Ovary (tissue), 9 donors: ENCODE data around the gene MS4A2. TPM values are rescaled to one million over a fixed set of nuclear protein-coding genes. Genes with fewer than 3 reads are reported as not detected.

Experiments used
- DNase-seq, 5 donors: peaks; one replicate each; pipeline ENCODE4 v3.0.0-alpha.2; 2019 to 2020
- H3K27ac ChIP-seq, 2 donors: fragments of 200-600 bp; one replicate each; pipeline versions ENCODE4 v1.5.1 to v1.8.0; 2019 to 2022
- H3K27me3 ChIP-seq: fragments of 200-600 bp; one replicate; pipeline ENCODE4 v1.8.0; 2022
- H3K36me3 ChIP-seq: fragments of 200-600 bp; sonication (generic); one replicate; pipeline ENCODE4 v1.5.1; 2019
- H3K4me1 ChIP-seq: one replicate; pipeline ENCODE4 v1.8.1; 2013; ENCODE audit warnings: mild to moderate bottlenecking, moderate library complexity; ENCODE audit not compliant: insufficient read depth
- H3K4me3 ChIP-seq: fragments of 200-600 bp; sonication (generic); one replicate; pipeline ENCODE4 v1.5.1; 2017
- H3K9me3 ChIP-seq, 2 donors: fragments of 200-600 bp in 1 of 2; sonication (generic) in 1 of 2; one replicate each; pipeline versions ENCODE4 v1.5.1 to v1.8.1; 2013 to 2019; ENCODE audit warnings: mild to moderate bottlenecking in 1 of 2, moderate library complexity in 1 of 2
- CTCF ChIP-seq, 3 donors: fragments of 450-650 bp in 2 of 3; fragments of 200-600 bp in 1 of 3; IDR thresholded peaks; one replicate each; pipeline versions ENCODE4 v1.5.1 to v1.8.0; 2016 to 2022; ENCODE audit warnings: antibody characterized with exemption in 3 of 3, mild to moderate bottlenecking in 1 of 3
- EP300 ChIP-seq: sonication (generic); formaldehyde crosslinking; IDR thresholded peaks from one replicate; pipeline ENCODE4 v1.6.1; 2017; ENCODE audit warnings: antibody characterized with exemption
- POLR2A ChIP-seq: fragments of 450-650 bp; IDR thresholded peaks from one replicate; pipeline ENCODE4 v1.6.1; 2017; ENCODE audit warnings: antibody characterized with exemption, mild to moderate bottlenecking, moderate library complexity
- WGBS, 3 donors: extraction: QIAGEN DNeasy Blood & Tissue Kit in 1 of 3; methylation state at CpG; one replicate each; pipeline versions ENCODE4 v1.1.5 to v1.1.7; 2013 to 2017; 5-methylcytosine and 5-hydroxymethylcytosine counted together
- intact Hi-C, 4 donors: fragments of 100-400 bp; cut with DNase I; formaldehyde crosslinking; loops; one replicate each; pipeline versions ENCODE4 v1.11.0 to v1.15.1; 2022 to 2023
- polyA plus RNA-seq, 2 donors: library from polyadenylated mRNA; stranded (reverse); fragments of 200-250 nt in 1 of 2; fragments of 350-450 nt in 1 of 2; fragmentation: Illumina TruSeq in 1 of 2; extraction: RNeasy Lipid Tissue Mini Kit (QIAGEN cat#74804) in 1 of 2; gene quantifications; one replicate each; pipeline ENCODE4 v1.2.3, GENCODE V29; 2013 to 2014
- total RNA-seq, 7 donors: library from RNA; depleted of rRNA in 2 of 7; stranded (reverse); fragments of >200 nt in 2 of 7; fragmentation: NEBNext Ultra II Directional in 3 of 7; extraction: Animal tissue kit (Norgen Biotek cat#: 25700) in 3 of 7; gene quantifications; one replicate each; pipeline versions ENCODE4 v1.1.0 to v1.2.4, GENCODE V29; 2016 to 2023
- donor health status: DM: no; HTN: no; CAD: no; lungs with moderate emphysema.
- donor health status: DM: no; HTN: no; CAD: no.
- donor health status: Bipolar disorder and iron deficiency.
- donor health status: DM: yes; HTN: yes; CAD: no.
- donor health status: DM: no; HTN: no; CAD: no.
- donor health status: DM: yes; HTN: yes; CAD: no.

The MS4A2 gene
- total and polyA plus RNA-seq, 9 donors: 0.23 to 1.7 (median 0.57) TPM; not detected in 3

- intact Hi-C loops: no loop called here
- Histone ChIP-seq H3K27me3 (no peaks in the 10 kb centered on the region), H3K4me1 (no peaks in the 10 kb centered on the region), H3K4me3 (no peak overlapping the region), H3K27ac (no peak overlapping the region), H3K36me3 (no peaks in the 10 kb centered on the region), H3K9me3 (no peaks in the 10 kb centered on the region)
- WGBS, 3 donors: 94 to 97% (median 94%) methylated on average over 3 of the region's 3 CpGs
- no peak for DNase-seq
- TF ChIP-seq POLR2A (no peak), EP300 (no peak), CTCF (IDR thresholded peaks at IDR 0.05) (no peak)
These were observed 55.3 kb downstream of the MS4A2 start for GRCh38 chr11:60143768-60144167.

GRCh38 chr11:60145677-60146076, 57.2 kb downstream of the MS4A2 start:
- Histone ChIP-seq H3K36me3 (no peaks in the 10 kb centered on the region), H3K4me1 (no peaks in the 10 kb centered on the region), H3K9me3 (no peaks in the 10 kb centered on the region), H3K4me3 (no peak overlapping the region), H3K27me3 (no peaks in the 10 kb centered on the region), H3K27ac (no peak overlapping the region)
- TF ChIP-seq POLR2A (no peak), EP300 (no peak), CTCF (IDR thresholded peaks at IDR 0.05) (no peak)
- intact Hi-C loops: no loop called here
- DNase-seq: no peak
- WGBS, 3 donors: 88 to 93% (median 92%) methylated on average over 3 of the region's 3 CpGs

Other genes starting within 250 kb of the MS4A2 start
- gene CBLIF, start 243.2 kb upstream of the MS4A2 start, total RNA-seq: not detected
- gene CBLIF, start 243.2 kb upstream of the MS4A2 start, polyA plus RNA-seq: not detected
- under 1 TPM in 1 of 7 donors, not detected in 6; 0.48 TPM for gene TCN1, start 222.2 kb upstream of the MS4A2 start, total RNA-seq
- gene TCN1, start 222.2 kb upstream of the MS4A2 start, polyA plus RNA-seq: not detected
- gene OOSP3, start 209.9 kb upstream of the MS4A2 start, total RNA-seq: not detected
- gene OOSP3, start 209.9 kb upstream of the MS4A2 start, polyA plus RNA-seq: not detected
- gene OOSP1, start 150.2 kb upstream of the MS4A2 start, total RNA-seq: not detected
- gene OOSP1, start 150.2 kb upstream of the MS4A2 start, polyA plus RNA-seq: not detected
- not detected for gene OOSP4A, start 124.6 kb upstream of the MS4A2 start, total RNA-seq
- under 1 TPM in 1 of 2 donors, not detected in 1; 0.29 TPM for gene OOSP4A, start 124.6 kb upstream of the MS4A2 start, polyA plus RNA-seq
- gene OOSP4B, start 71.5 kb upstream of the MS4A2 start, total RNA-seq: not detected
- under 1 TPM in 1 of 2 donors, not detected in 1; 0.70 TPM for gene OOSP4B, start 71.5 kb upstream of the MS4A2 start, polyA plus RNA-seq
- gene OOSP2, start 48.3 kb upstream of the MS4A2 start, total RNA-seq: not detected
- under 1 TPM; 0.18 to 0.59 TPM for gene OOSP2, start 48.3 kb upstream of the MS4A2 start, polyA plus RNA-seq
- gene MS4A3, start 32.0 kb upstream of the MS4A2 start, total RNA-seq: not detected
- gene MS4A3, start 32.0 kb upstream of the MS4A2 start, polyA plus RNA-seq: not detected
- gene MS4A6A, start 94.4 kb downstream of the MS4A2 start, total RNA-seq: 10 to 100 TPM in 6 of 7 donors, 1 to 10 TPM in 1; 8.1 to 47.6 (median 28.9) TPM
- 100 to 1,000 TPM in 1 of 2 donors, 10 to 100 TPM in 1; 24.7 to 150 TPM for gene MS4A6A, start 94.4 kb downstream of the MS4A2 start, polyA plus RNA-seq
- gene MS4A4E, start 154.5 kb downstream of the MS4A2 start, total RNA-seq: 1 to 10 TPM in 2 of 7 donors, under 1 TPM in 5; 0.30 to 1.3 (median 0.92) TPM
- under 1 TPM; 0.27 to 0.57 TPM for gene MS4A4E, start 154.5 kb downstream of the MS4A2 start, polyA plus RNA-seq
- 10 to 100 TPM in 4 of 7 donors, 1 to 10 TPM in 3; 3.8 to 41.2 (median 10.9) TPM for gene MS4A4A, start 192.0 kb downstream of the MS4A2 start, total RNA-seq
- 10 to 100 TPM in 1 of 2 donors, 1 to 10 TPM in 1; 9.1 to 46.4 TPM for gene MS4A4A, start 192.0 kb downstream of the MS4A2 start, polyA plus RNA-seq
- gene MS4A6E, start 238.6 kb downstream of the MS4A2 start, total RNA-seq: 1 to 10 TPM in 1 of 7 donors, not detected in 6; 1.3 TPM
- gene MS4A6E, start 238.6 kb downstream of the MS4A2 start, polyA plus RNA-seq: not detected